Measurements from ENCODE around the gene AATK.

DNA sequence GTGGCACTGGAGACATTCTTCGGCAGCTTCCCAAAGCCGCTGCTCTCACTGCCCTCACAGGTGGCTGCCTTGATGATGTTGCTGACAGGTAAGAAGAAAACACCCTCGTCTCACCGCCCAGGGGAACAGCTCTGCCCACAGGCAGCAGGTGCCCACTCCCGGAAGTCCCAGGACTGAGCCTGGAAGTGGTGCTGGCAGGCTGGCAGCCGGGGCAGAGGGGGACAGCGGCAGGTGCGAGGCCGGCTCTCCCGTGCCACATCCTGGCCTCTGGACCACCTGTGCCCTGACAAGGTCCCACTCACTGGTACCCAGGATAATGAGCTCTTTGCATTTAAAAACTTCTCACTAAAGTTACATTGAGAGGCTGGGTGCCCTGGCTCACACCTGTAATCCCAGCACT lies 36.3 kb upstream of the AATK start:
- TF ChIP-seq CTCF (optimal IDR thresholded peaks at IDR 0.05 in 1 of 3, IDR thresholded peaks at IDR 0.05 in 1 of 3, conservative IDR thresholded peaks at IDR 0.05 in 1 of 3; ENCODE audit: extremely low read depth in 1 of 3, insufficient read depth in 2 of 3, low read length in 3 of 3) (no peak), EZH2 (IDR thresholded peaks at IDR 0.05; ENCODE audit: low read length) (no peak)

Measured in keratinocyte (primary cell).